ENCODE measurements around the gene TTN.
A peak's percentile ranks its signal among the peaks of the same experiment; 100 is the strongest.
"Not testable (repeated sequence)": the region's sequence is repeated elsewhere in the genome, so short reads cannot be mapped to it uniquely, and the experiment has no call there.

Gene TTN

DNA sequence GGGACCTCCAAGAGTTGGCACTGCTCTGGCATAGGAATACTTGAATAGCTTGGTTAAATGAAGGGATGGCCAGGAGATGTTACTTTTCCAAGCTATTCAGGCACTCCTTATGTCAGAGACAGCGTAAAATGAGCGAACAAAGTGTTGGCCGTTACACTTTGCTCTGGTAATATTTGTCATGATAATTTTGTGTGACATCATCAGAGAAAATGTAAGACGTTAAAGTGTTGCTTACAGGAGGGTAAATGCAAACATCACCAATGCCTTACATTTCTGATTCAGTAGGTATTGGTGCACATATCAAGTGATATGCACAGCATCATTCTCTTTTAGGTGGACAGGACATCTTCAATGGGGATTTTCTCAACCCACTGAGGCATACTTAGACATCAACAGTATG lies 281.0 kb downstream of the TTN start:
- no peak for DNase-seq

DNA sequence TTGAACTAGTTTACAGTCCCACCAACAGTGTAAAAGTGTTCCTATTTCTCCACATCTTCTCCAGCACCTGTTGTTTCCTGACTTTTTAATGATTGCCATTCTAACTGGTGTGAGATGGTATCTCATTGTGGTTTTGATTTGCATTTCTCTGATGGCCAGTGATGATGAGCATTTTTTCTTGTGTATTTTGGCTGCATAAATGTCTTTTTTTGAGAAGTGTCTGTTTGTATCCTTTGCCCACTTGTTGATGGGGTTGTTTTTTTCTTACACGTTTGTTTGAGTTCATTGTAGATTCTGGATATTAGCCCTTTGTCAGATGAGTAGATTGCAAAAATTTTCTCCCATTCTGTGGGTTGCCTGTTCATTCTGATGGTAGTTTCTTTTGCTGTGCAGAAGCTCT lies 281.8 kb downstream of the TTN start:
- not testable (repeated sequence) for DNase-seq

DNA sequence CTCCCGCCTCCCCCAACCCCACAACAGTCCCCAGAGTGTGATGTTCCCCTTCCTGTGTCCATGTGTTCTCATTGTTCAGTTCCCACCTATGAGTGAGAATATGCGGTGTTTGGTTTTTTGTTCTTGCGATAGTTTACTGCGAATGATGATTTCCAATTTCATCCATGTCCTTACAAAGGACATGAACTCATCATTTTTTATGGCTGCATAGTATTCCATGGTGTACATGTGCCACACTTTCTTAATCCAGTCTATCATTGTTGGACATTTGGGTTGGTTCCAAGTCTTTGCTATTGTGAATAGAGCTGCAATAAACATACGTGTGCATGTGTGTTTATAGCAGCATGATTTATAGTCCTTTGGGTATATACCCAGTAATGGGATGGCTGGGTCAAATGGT lies 282.2 kb downstream of the TTN start:
- DNase-seq = not testable (repeated sequence)

DNA sequence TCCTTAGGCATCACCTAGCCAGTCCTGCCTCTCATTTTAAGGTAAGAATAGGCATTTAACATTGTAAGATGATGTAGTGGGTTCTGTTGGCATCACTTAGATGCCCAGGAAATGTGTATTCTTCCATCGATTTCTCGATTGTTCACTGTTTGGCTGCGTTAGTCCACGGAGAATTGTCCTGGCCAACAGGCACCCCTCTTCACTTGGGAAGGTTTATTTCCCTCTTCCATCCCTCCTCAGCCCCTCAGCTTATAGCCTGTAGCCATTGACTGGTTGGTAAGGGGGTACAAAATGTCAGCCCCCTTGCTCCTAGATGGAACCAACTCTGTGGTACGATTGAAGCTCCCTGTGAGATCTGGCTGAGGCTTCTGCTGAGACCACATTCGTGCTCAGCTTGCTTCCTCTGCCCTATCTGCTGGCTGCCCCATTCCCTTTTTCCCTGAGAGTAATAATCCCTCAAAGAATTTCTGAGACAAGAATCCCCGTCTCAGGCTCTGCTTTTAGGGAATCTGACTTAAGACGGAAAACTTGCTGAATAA lies 283.6 kb downstream of the TTN start:
- no peak for DNase-seq

DNA sequence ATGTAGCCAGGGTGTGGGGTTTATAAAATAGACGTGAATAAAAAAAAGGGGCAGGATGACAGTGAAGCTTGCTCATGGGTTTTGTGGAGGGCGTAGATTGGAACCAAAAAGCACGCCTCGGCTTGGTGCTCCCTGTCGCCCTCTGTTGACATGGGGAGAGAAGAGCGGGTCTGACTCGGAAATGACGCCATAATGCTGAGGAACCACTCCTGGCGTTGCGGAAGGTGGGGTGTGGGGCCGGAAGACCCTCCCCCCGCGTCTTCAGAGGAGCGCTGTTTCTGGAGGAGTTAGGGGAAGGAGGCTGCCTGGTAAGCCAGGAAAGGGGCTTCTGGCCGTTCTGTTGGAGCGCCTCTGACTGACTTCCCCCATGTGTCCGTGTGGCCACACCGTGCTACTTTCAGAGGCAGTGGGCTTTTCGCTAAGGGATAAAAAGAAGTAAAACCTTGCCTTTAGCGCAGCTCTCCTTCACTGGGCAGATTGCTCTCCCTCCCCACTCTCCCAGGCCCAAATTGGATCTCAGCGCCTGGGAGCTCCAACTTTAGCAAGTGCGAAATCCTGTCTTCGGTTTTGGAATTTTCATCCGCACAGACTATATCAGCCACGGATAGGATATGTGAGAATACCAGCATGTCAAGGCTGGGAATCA lies 284.1 kb downstream of the TTN start:
- peak; percentile 70 for DNase-seq

DNA sequence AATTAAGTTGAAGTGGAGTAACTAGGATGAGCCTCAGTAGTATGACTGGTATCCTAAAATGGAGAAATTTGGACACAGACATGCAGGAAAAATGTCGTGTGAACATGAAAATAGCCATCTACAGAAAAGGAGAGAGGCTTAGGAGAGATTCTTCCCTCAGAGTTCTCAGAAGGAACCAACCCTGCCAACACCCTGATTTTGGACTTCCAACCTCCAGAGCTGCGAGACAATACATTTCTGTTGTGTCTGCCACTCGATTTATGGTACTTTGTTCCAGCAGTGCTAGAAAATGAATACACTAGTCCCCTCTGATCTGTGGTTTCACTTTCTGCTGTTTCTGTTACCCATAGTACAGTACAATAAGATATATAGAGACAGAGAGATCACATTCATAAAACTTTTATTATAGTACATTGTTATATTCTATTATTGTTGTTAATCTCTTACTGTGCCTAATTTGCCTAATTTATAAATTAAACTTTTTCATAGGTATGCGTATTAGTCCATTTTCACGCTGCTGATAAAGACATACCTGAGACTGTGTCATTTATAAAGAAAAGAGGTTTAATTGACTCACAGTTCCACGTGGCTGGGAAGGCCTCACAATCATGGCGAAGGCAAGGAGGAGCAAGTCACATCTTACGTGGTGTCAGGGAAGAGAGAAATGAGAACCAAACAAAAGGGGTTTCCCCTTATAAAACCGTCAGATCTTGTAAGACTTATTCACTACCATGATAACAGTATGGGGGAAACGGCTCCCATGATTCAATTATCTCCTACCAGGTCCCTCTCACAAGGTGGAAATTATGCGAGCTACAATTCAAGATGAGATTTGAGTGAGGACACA lies 285.7 kb downstream of the TTN start:
- no peak for DNase-seq

DNA sequence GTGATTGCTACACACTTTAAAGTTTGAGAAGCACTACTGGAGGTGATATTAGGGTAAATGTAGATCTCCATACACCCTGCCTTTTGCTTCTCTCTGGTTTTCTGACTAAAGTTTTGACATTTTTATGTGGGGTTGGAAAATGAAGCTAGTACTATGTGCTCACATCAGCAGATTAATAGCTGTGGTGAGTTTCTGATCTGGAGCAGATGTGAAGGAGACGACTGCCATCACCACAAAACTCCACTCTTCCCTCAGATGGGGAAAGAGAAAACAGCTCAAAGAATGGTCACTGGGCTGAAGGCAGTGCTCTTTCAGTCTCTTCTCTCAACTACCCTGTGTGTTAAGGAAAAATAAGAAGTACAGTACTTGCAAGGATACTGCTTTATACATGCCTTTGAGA lies 289.7 kb downstream of the TTN start:
- DNase-seq = no peak

DNA sequence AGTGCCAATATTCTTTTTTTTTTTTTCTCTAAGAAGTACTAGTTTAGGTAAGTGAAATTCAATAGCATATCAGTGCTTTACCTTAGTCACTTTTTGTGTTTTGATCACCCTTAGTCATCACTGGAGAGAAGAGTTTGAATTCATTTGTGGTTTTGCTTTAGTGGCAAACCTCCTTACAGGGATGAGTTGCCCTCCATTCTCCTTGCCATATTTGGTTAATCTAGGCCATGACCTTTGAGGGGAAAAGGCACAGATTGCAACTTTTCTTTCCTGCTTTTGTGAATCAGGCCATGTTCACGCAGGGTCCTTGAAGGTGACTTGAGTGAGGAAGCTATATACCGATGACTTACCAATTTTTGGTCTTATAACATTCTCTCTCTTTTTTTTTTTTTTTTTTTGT lies 292.6 kb downstream of the TTN start:
- DNase-seq = no peak

DNA sequence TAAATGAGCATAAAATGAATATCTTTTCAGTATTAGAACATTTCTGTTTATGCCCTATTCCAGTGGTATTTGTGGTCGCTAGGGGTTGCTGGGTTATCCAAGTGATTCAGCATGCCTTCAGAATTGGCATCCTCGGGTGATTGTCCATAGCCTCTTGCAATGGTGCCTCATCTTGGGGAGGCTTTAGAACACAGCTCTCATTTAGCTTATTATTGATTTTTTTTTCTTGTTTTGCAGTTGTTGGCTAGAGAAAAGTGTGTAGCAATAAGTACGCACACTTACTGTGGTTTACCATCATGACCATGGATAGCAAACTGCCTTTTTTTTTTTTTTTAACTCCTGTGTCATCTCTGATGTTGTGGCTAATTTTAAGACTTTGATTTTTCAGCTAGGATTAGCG lies 293.3 kb downstream of the TTN start:
- no peak for DNase-seq

DNA sequence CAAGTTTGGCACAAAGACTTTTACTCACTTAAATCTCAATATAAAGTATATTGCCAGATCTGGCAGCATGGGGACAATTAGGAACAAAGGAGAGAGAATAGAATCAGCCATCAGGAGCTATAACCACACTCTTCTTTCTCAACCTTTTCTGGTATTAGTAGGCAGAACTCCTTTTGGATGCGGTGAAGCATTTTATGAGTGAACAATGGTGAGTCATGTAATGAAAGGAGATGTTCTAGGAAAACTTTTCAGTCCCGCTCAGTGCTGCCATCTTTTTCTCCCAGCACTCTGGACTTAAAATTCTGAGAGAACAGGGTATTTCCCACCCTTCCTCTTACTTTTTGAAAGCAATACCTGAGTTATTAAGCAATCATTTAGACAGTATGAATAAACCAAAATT lies 294.7 kb downstream of the TTN start:
- no peak for DNase-seq

DNA sequence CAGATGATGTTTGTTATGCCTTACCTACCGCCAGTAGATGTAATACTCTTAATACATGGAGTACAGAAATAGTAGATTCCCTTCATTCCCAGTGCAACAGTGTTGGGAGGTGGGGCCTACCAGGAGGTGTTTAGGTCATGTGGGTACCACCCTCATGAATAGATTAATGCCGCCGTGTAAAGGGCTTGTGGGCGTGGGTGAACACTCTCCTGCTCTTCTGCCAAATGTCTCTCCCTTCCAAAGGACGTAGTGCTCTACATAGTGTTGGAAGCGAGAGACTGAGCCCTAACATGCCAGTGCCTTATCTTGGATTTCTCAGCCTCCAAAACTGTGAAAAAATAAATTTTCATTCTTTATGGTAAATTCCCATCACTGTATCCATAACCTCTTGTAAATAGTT lies 296.8 kb downstream of the TTN start:
- no peak for DNase-seq

DNA sequence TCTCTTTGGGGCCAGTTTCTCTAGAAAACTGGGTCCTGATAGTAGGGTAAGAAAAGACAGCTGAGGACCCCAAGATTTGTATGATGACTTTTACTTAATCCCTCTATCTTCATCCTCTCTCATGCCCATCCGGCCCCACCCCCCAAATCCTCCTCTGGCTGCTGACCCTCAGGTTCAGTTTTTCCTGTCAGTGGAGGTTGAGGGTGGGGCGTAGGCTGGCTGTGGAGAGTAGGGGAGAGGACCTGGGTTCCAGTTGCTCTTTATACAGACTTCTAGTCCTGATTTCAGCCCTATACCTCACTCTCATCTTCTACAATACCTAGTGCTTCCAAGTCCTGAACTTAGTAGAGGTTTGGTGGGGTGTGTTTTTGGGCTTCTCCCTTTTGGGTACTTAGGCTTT lies 298.6 kb downstream of the TTN start:
- no peak for DNase-seq

DNA sequence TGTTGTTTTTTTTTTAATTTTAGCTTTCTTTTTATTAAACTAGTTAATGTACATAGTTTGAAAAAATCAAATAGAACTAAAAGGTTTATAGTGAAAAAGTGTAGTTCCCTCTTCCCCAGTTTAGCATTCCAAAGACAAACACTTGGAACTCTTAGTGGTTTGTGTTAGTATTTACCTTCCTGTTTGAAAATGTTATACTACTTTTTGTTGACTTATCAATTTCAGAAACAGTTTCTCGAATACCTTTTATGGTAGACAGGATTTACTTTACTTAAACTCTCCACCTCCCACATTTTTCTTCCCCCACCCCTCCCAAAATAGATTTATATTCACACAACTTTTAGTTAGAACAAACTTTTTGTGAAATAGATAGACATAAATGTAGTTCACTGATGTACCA lies 300.3 kb downstream of the TTN start:
- DNase-seq = no peak

DNA sequence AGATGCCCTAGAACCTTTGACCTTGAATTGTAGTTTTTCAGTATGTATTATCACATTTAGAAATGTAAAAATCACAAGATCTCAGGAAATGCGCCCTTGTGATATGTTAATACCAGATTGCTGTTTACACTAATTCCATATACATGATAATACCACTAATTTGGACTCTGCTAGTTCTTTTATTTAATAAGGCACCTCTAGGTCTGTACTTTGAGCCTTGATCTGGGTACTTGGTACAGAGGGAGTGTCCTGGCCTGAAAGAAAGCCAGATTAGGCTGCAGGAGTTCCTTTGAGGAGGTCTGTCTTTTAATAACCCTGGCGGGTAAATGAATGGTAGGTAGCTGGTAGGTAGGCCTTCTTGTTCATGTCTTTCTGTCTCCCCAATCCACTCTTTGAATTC lies 300.7 kb downstream of the TTN start:
- DNase-seq = no peak

DNA sequence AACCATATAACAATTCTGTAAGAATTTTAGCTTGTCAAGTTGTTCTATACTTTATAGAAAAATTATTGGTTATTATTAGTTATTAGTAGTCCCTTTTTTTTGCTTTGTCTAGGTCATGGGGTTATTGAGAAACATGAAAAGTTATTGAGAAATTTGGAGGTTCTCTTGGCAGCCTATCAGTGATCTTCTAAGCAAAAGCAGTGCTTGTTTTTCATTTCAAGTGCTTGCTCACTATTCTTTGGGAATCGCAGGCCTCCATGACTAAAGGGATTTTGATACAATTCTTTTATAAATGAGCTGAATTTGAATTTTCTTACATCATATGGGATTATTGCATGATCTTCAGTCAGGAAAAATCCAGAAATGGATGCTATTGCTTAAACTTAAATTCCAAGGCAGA lies 301.1 kb downstream of the TTN start:
- DNase-seq = no peak

DNA sequence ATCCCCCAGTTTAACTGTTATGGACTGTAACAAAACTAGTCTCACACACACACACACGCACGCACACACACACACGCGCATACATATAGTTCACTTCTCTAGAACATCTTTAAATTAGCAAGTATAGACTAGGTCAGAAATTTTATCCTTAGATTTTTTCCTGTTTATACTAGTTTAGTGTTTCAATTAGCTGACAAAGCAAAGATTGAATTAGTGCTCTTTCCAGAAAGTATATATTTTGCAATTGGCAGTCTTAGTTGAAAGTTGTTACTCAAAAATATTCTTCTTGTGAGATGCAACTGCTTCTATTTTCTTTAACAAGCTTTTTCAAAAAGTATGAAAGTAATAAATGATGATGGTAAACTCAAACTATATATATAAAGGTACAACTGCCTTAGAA lies 304.5 kb downstream of the TTN start:
- no peak for DNase-seq

DNA sequence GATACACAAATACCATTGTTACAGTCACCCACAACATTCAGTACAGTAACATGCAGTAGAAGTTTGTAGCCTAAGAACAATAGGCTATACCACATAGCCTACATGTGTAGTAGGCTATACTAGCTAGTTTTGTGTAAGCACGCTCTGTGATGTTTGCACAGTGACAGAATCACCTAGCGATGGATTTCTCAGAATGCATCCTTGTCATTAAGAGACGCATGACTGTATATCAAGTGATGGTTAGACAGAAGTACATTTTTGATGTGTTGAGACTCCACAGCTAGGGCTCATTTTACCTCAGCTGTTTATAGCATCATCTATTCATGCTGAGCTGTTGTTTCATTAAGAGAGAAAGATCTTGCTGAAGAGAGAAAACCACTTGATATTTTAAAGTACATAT lies 307.6 kb downstream of the TTN start:
- no peak for DNase-seq

DNA sequence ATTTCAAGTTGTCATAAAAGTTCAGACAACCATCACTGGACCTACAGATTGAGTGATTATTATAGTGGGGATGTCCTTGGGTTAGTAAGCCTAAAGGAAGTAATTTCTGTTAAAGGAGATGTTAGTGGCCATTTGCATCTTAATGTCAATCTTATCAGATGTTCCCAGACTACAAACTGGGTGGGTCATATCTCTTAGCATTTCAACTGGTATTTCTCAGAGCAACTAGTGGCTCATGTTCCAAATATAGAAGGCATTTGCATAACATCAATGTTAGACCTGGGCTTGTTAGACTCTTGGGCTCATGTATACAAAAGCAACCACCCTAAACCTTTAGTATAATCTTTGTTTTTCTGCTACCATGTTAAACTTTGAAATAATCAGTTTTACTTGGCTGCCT lies 309.1 kb downstream of the TTN start:
- DNase-seq = no peak

DNA sequence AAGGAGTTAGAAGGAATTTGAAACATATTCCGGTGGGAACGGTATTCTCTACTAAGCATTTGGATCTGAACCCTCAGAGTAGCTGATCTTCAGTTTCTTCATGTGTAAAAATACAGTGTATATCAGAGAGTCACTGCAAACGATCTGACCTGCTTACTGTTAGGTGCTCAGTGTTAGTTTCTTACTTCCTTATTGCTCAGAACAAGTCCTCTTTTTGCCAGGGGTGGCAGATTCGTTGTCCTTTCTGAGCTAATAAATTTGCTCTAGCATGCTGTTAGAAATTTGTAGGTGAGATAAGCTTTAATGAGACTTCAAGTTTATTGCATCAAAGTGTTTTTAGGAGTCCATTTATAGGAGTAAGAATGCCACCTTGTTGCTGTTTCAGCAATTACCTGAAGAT lies 311.2 kb downstream of the TTN start:
- no peak for DNase-seq

DNA sequence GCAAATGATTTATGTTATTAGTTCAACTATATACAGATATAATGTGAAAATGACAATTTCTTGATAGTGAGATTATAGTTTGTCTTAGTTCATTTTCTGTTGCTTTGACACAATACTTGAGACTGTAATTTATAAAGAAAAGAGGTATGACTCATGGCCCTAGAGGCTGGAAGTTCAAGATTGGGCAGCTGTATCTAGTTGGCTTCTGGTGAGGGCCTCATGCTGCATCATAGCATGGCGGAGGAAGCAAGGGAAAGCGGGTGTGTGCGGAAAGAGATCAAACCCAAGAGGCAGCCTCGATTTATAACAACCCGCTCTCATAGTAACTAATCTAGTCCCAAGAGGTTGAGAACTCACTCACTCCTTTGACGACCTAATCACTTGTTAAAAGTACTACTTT lies 315.6 kb downstream of the TTN start:
- DNase-seq = no peak

DNA sequence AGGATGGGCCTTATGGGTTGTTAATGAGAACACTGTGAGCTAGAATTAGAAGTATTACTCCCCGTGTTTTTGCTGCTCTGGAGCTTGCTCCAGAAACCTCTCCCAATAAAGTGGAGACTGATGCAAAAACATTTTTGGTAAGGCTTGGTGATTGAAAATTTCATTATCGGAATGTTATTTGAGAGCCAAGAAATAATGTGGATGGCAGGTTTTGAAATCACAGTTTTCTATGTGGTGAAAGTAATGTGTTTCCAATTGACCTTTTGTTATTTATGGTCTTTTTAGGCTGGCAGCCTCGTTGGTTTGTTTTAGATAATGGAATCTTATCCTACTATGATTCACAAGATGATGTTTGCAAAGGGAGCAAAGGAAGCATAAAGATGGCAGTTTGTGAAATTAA lies 321.9 kb downstream of the TTN start:
- no peak for DNase-seq

DNA sequence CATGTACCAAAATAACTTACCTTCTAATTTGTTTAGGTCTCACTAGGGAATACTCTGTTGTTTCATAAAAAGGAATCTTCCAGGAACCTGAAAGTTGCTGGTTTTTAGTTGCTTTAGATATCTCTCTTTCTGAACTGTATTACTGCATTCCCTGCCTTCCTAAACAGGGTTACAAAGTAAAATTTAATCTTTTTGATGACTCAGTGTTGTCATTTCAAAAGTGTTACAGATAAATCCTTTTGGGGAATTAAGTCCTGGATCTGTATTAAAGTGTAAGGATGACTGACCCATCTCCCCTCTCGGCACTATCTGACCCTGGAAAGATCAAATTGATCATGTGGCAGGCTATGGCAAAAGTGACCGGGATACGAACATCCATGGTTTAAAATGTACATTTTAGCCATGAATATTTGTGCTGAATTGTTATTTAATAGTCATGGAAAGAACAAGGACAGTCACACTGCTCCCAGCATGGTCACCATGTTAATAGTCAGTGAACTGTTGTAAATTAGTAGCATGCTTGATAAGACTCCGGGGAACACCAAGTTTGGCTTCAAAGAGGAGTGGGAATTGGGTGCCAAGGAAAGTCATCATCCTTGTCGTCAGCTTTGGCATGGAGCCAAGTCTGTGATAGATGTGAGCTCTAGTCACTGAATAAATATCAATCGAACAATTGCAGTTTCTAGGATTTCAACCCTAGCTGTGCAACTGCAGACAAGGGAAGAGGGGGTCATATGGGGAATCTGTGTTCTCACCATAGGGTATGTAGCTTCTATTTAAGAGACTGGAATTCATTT lies 322.8 kb downstream of the TTN start:
- no peak for DNase-seq

DNA sequence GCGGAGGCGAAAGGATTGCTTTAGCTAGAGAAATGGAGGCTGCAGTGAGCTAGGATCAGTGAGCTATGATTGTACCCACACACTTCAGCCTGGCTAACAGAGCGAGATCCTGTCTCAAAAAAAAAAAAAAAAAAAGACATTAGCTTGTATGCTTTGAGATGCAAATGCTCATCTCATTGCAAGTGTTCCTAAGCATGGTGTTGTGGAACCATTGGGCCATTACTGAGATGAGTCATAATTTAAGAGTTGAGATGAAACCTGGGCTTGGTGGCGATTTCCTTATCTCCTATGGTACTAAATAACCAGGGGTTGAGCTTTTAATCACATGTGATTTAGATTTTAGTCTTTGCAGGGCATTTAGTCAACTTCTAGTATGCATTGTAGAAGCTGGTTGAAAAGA lies 324.8 kb downstream of the TTN start:
- DNase-seq = no peak

Measured in stimulated activated CD4-positive, alpha-beta T cell treated with anti-CD3 and anti-CD28 coated beads, Interleukin-12 subunit alpha, Interleukin-12 subunit beta, amount 100 ng/mL, for 4 hours (primary cell).